CD1c-positive myeloid dendritic cell (primary cell): ENCODE results near the gene LCN6.
"Not testable (repeated sequence)": the region's sequence is repeated elsewhere in the genome, so short reads cannot be mapped to it uniquely, and the experiment has no call there.

ENCODE experiments used
- DNase-seq: peaks from one replicate; pipeline ENCODE4 v3.0.0-alpha.2; 2016; ENCODE audit errors: extremely low spot score

The LCN6 gene

GRCh38 chr9:136724772-136725171, 23.6 kb downstream of the LCN6 start:
- DNase-seq, result no peak

DNA sequence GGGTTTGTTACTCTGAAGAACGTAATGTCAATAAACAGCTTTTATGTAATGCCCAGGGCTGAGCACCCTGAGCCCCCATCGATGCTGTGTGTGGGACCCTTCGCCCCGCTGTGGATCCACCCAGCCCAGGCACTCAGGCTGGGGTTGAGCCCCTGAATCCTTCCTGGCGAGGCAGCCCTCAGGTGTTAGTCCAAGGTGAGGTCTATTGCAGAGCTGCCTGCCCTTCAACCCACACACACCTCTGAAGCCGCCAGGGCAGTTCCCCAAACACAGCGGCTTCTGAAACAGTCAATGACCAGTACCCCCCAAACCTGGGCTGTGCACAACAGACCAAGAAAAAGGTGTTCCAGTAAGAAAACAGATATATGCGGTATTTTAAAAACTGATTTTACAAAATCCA, 24.3 kb downstream of the LCN6 start:
- DNase-seq, result no peak

- DNase-seq, result no peak
Measured at GRCh38 chr9:136723362-136723976, 24.9 kb downstream of the LCN6 start.

DNA sequence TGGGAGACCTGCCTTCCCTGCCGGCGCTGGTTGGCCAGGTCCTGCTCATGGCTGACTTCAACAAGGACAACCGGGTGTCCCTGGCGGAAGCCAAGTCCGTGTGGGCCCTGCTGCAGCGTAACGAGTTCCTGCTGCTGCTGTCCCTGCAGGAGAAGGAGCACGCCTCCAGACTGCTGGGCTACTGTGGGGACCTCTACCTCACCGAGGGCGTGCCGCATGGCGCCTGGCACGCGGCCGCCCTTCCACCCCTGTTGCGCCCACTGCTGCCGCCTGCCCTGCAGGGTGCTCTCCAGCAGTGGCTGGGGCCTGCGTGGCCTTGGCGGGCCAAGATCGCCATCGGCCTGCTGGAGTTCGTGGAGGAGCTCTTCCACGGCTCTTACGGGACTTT, 25.4 kb downstream of the LCN6 start:
- DNase-seq, result no peak

DNA sequence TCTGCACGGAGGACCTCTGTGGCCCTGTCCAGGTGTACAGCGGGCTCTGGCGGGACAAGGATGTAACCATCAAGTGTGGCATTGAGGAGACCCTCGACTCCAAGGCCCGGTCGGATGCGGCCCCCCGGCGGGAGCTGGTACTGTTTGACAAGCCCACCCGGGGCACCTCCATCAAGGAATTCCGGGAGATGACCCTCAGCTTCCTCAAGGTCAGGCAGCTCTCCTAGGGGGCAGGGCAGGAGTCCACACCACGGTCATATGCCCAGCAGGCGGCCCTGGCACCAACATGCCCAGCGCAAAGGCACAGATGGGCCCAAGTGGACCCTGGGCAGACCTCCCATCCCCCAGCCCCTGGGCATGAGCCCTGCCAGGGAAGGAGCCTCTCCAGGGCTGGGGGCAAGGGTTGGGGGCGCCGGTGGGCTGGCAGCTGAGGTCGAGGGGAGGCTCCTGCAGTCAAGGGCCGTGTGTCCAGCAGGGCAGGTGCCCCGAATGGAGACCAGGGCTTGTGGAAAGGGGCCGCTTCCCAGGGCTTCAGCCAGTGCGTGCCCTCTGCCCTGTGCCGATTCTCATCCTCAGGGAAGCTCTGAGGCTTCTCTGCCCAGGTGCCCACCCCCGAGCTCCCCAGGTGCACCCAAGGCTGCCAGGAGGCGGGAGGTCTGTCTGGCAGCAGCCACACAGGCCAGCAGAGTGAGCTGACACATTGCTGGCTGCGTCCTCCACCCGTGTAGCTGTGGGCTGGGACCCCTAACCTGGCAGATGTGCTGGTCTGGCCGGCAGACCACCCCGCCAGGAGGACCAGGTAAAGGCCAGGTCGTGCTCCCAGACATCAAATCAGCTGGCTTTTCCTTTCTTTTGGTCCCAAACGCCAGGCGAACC, 26.0 kb downstream of the LCN6 start:
- DNase-seq, result no peak

GRCh38 chr9:136721339-136722092, 26.8 kb downstream of the LCN6 start:
- DNase-seq, result no peak

GRCh38 chr9:136720898-136721338, 27.4 kb downstream of the LCN6 start:
- DNase-seq, result no peak

DNA sequence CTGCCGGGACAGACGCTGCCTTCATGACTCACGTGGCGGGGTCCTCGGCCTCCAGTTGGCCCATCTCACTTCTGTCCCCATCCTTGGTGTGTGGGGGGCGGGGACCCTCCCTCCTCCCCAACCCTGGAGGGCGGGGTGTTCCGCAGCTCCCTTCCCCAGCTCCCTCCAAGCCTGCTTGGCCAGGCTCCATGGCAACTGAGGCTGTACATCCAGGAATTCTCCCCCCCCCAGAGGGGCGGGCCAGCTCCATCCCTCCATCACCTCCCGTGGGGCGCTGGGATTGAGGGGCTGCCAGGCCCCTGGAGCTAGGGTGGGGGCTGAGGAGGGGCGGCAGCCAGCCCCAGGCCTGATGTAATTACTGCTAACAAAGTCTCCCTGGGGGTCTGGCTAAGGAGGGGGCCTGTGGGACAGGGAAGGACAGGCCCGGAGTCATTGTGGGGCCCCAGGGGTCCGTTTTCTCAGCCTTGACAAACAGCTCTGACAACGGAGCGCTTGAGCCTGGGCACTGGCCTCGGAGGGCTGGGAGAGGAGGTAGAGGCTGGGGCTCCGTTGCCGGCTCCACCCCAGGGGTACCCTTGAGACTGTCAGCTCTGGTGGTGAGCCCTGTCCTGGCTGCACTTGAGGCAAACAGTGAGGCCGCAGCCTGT, 28.0 kb downstream of the LCN6 start:
- DNase-seq, result no peak

DNA sequence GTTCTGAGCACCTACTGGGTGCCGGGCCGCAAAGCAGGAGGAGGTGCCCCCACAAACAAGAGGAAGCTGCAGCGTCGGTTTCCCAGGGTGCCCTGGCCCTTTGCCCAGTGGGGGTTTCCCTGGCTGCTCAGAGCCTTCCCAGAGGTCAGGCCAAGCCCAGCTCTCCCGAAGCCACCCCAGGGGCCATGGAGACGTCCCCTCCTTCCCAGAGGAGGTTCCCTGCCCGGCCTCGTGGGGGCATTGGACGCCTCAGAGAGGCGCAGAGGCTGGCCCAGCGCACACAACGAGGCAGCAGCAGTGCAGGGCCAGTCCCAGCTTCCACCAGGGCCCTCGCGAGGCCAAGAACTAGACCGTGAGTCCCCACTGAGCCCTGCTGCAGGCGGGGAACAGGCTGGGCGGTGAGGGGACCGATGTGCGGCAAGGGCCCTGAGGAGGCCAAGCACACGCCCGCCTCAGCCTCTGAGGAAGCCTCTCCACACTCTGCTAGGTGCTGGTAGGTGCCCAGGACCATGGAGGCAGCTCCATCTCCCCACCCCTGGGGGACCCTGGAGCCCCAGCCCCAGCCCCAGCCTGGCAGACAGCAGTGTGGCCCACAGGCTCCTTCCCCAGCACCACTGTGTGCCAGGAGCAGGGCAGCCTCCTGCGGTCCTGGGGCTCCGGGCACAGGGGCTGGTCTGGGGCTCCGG, 29.0 kb downstream of the LCN6 start:
- peak; percentile 77 for DNase-seq

DNA sequence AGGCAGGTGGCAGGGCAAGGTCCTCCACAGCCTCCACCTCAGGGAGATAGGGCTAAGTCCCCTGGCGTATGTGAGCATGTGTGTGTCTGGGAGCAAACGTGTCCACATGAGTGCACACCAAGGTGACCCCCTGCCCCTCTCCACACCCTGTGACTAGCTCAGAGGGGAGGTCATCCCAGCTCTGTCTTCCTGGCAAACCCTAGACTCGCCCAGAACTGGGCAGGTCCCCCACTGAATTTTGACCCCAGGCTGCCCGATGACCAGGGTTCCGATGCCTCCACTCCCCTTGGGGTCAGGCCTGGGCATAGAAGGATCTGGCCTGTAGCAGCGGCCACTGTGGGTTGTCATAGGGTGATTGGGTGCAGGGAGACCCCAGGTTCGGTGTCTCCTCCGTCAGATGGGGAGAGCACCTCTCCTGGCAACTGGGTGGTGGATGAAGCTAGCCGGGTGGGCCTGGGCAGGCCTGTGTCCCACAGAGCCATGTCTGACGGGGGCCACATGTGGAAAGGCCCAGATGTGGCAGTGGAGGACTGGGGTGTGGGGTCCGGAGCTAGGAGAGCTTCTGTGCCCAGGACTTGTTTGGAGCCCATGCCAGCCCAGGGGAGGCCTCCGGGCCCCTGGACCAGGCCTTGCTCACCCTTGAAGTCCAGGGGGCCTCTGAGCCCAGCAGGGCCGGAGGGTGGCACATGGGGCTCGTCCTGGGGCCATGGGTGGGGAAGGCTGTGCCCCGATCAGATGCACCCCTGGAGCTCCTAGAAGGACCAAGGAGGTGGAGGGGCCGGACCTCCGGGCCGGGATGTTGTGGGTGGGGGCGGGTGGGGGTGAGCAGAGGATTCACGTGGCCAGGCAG, 29.8 kb downstream of the LCN6 start:
- DNase-seq, result no peak

DNA sequence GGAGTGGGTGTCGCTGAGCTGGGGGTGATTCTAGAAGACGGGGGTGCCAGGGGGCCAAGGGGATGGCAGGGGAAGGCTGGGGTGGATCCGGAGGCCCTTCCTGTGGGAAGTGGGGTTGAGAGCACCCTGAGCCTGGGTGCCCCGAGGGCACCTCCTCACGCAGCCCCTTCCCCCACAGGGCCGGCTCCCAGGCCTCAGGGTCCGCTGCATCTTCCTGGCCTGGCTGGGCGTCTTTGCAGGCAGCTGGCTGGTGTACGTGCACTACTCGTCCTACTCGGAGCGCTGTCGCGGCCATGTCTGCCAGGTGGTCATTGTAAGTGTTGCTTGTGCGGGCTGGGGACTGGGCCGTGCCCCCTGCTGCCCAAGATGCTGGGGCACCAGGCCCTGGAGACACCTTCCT, 30.9 kb downstream of the LCN6 start:
- DNase-seq, result no peak

GRCh38 chr9:136714893-136715274, 33.4 kb downstream of the LCN6 start:
- DNase-seq, result no peak

- no peak for DNase-seq
Measured at GRCh38 chr9:136714096-136714892, 34.0 kb downstream of the LCN6 start.

DNA sequence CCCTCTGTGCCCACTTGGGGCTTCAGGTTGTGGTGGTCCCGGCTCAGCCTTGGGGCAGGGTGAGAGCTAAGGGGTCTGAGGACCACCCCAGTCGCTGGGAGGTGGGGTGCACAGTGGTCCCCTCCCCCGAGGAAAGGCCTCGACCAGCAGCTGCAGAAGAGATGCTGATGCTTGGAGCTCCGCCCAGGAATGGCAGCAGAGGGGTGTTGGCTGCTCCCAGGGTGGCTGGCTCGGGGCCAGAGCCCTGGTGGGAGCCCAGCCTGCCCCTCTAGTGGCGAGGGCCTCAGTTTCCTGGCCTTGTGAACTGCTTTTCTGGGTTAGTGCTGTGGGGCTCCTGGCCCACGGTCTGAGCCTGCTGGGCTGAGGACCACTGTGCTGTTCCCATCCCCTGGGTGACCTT, 34.8 kb downstream of the LCN6 start:
- no peak for DNase-seq

DNA sequence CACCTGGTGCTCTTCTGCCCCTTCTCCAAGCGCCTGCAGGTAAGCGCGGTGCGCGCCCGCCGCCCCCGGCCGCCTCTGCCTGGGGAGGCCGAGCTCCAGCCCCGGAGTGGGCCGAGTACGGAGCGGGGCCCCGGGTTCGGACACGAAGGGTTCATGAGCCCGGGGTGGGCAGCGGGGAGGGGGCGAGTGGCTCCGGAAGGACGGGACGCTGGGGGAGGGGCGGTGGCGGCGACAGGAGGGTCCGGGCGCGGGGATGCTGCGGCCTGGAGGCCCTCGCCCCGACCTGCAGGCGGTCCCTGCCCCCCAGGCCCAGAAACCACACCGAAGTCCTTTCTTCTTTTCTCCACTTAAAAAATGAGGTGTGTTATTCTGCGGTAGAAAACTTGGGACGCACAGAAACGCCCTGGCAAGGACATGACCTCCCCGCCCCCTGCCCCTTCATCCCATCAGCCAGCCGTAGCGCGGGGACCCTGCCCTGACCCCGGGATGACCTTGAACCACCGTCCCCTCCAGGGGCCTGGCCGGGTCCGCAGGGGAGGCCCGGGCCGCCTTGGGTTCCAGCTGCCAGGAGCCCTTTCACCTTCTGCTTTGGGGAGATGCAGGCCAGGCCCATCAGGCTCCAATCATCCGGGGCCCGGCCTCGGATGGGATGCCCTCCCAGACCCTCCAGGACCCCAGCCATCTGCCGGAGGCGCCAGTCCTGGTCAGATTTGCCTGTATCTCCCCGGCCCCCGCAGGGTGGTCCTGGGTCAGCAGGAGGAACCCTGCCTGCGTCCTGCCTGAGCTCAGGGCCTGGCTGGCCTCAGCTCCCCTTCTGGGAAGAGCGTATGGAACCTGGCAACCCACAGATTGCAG, 35.4 kb downstream of the LCN6 start:
- no peak for DNase-seq

GRCh38 chr9:136711751-136712689, 36.3 kb downstream of the LCN6 start, which contains the start of gene DIPK1B:
TSS of gene DIPK1B (plus strand) at chr9:136712572. CDS start at chr9:136712666, 94 bp downstream.
- no peak for DNase-seq

- not testable (repeated sequence) for DNase-seq
Measured at GRCh38 chr9:136711219-136711648, 37.1 kb downstream of the LCN6 start.
